DOHH2 (cell line): ENCODE data around the gene MAP3K1.
"Not testable (repeated sequence)": the region's sequence is repeated elsewhere in the genome, so short reads cannot be mapped to it uniquely, and the experiment has no call there.

Experiments used
- CTCF ChIP-seq: fragments of 200-600 bp; sonication (generic); IDR thresholded peaks from one replicate; pipeline ENCODE4 v1.5.1; 2014; ENCODE audit warnings: antibody characterized with exemption, mild to moderate bottlenecking, low read depth, low read length; ENCODE audit not compliant: poor library complexity, severe bottlenecking
- EZH2phosphoT487 ChIP-seq: fragments of 200-600 bp; sonication (generic); IDR thresholded peaks from 2 replicates; pipeline ENCODE4 v1.6.1; 2017; ENCODE audit warnings: borderline replicate concordance, mild to moderate bottlenecking, antibody characterized with exemption, low read length, moderate library complexity, mixed read lengths

- not testable (repeated sequence) for TF ChIP-seq CTCF, EZH2phosphoT487
These were observed 39.0 kb upstream of the MAP3K1 start for GRCh38 chr5:56776212-56776846.
